ACC112 (cell line): Measurements from ENCODE around the gene STX17.
A peak's percentile ranks its signal among the peaks of the same experiment; 100 is the strongest.

Source experiments
- H2AFZ ChIP-seq: fragments of 200-600 bp; sonication (generic); one replicate; pipeline ENCODE4 v1.6.0; 2017; ENCODE audit warnings: antibody characterized with exemption, low read length; ENCODE audit not compliant: unreplicated experiment
- H3K27ac ChIP-seq: fragments of 200-600 bp; sonication (generic); 2 replicates; pipeline ENCODE4 v1.5.1; 2014; ENCODE audit warnings: low read depth, mild to moderate bottlenecking, antibody characterized with exemption, low read length, moderate library complexity
- H3K27me3 ChIP-seq: fragments of 200-600 bp; sonication (generic); 2 replicates; pipeline ENCODE4 v1.6.1; 2014; ENCODE audit warnings: mild to moderate bottlenecking, antibody characterized with exemption, low read length, moderate library complexity, mixed read lengths; ENCODE audit not compliant: insufficient read depth
- H3K36me3 ChIP-seq: fragments of 200-600 bp; sonication (generic); 2 replicates; pipeline ENCODE4 v1.6.1; 2016; ENCODE audit warnings: mild to moderate bottlenecking, antibody characterized with exemption, low read length, moderate library complexity, mixed read lengths; ENCODE audit not compliant: insufficient read depth
- H3K4me1 ChIP-seq: fragments of 200-600 bp; sonication (generic); one replicate; pipeline ENCODE4 v1.6.1; 2016; ENCODE audit warnings: low read length, mixed read lengths; ENCODE audit not compliant: insufficient read depth, unreplicated experiment, control insufficient read depth
- H3K4me3 ChIP-seq: fragments of 200-600 bp; sonication (generic); 2 replicates; pipeline ENCODE4 v1.5.1; 2014; ENCODE audit warnings: mild to moderate bottlenecking, low read depth, low read length
- H3K79me2 ChIP-seq: fragments of 200-600 bp; sonication (generic); one replicate; pipeline ENCODE4 v1.6.0; 2016; ENCODE audit warnings: low read length; ENCODE audit not compliant: control insufficient read depth, unreplicated experiment, insufficient read depth

Gene STX17

DNA sequence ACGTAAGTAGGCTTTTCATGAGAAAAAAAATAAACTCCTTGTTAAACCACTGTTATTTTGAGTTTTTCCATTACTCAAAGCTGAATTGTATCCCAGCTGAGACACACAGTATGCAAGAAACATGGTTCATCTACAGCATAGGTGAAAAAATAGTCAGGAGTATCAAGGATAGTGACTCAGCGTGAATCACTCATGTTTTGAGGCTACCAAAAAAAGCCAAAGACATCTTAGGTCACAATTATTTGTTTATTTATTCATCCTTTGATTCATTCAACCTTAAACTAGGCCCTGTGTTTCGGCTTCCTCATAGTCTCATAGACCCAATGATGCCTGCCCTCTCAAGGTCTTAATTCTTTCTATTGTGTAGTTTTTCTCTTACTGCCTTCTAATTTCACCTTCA lies 32.9 kb upstream of the STX17 start:
- Histone ChIP-seq H3K36me3 (no peaks in the 10 kb centered on the region), H3K27me3 (no peaks in the 10 kb centered on the region), H3K4me1 (peaks cover 24% of the 10 kb centered on the region), H3K27ac (peak overlapping the region; percentile 69), H2AFZ (no peak overlapping the region), H3K4me3 (no peak overlapping the region), H3K79me2 (no peaks in the 10 kb centered on the region)

- H2AFZ ChIP-seq = no peak overlapping the region
- H3K4me1 ChIP-seq = peaks cover 18% of the 10 kb centered on the region
- peak overlapping the region; percentile 69 for H3K27ac ChIP-seq
- H3K36me3 ChIP-seq = no peaks in the 10 kb centered on the region
- no peaks in the 10 kb centered on the region for H3K27me3 ChIP-seq
- no peaks in the 10 kb centered on the region for H3K79me2 ChIP-seq
- H3K4me3 ChIP-seq = no peak overlapping the region
These were observed 32.4 kb upstream of the STX17 start for GRCh38 chr9:99873943-99874584.

DNA sequence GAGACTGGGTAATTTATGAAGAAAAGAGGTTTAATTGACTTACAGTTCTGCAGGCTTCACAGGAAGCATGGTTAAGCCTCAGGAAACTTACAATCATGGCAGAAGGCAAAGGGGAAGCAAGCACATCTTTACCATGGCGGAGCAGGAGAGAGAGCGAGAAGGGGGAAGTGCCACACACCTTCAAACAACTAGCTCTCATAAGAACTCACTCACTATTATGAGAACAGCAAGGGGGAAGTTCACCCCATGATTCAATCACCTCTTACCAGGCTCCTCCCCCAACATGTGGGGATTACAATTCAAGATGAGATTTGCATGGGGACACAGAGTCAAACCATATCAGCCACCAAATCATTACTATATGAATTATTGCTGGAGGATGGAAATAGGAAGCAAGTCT lies 30.3 kb upstream of the STX17 start:
- Histone ChIP-seq H3K4me1 (peaks cover 13% of the 10 kb centered on the region), H3K27ac (no peak overlapping the region), H2AFZ (no peak overlapping the region), H3K36me3 (no peaks in the 10 kb centered on the region), H3K27me3 (no peaks in the 10 kb centered on the region), H3K4me3 (no peak overlapping the region), H3K79me2 (no peaks in the 10 kb centered on the region)

- no peak overlapping the region for H3K4me3 ChIP-seq
- H3K4me1 ChIP-seq = peaks cover 8% of the 10 kb centered on the region
- H2AFZ ChIP-seq = no peak overlapping the region
- no peaks in the 10 kb centered on the region for H3K79me2 ChIP-seq
- no peaks in the 10 kb centered on the region for H3K36me3 ChIP-seq
- H3K27ac ChIP-seq = no peak overlapping the region
- H3K27me3 ChIP-seq = no peaks in the 10 kb centered on the region
These were observed 27.8 kb upstream of the STX17 start for GRCh38 chr9:99878651-99879050.

DNA sequence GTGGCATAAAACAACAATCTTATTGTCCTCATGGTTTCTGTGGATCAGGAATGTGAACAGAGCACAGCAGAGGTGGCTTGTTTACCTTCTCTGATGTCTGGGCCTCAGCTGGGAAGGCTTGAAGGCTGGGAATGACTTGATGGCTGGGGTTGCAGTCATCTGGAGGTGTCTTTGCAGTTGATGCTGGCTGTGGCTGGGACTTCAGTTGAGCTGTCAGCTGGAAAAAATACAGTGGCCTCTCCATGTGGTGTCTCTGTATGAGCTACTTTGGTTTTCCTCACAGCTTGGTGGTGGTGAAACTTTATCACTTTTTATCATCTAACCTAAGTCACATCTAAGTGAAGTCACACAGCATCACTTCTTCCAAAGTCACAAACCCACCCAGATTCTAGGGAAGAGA lies 24.7 kb upstream of the STX17 start:
- no peak overlapping the region for H2AFZ ChIP-seq
- H3K27me3 ChIP-seq = no peaks in the 10 kb centered on the region
- no peak overlapping the region for H3K27ac ChIP-seq
- no peaks in the 10 kb centered on the region for H3K36me3 ChIP-seq
- H3K79me2 ChIP-seq = no peaks in the 10 kb centered on the region
- H3K4me1 ChIP-seq = no peaks in the 10 kb centered on the region
- no peak overlapping the region for H3K4me3 ChIP-seq

- Histone ChIP-seq H3K36me3 (no peaks in the 10 kb centered on the region), H3K4me3 (no peak overlapping the region), H3K79me2 (no peaks in the 10 kb centered on the region), H2AFZ (no peak overlapping the region), H3K27me3 (no peaks in the 10 kb centered on the region), H3K4me1 (no peaks in the 10 kb centered on the region), H3K27ac (no peak overlapping the region)
These were observed 20.7 kb upstream of the STX17 start for GRCh38 chr9:99885747-99886146.

DNA sequence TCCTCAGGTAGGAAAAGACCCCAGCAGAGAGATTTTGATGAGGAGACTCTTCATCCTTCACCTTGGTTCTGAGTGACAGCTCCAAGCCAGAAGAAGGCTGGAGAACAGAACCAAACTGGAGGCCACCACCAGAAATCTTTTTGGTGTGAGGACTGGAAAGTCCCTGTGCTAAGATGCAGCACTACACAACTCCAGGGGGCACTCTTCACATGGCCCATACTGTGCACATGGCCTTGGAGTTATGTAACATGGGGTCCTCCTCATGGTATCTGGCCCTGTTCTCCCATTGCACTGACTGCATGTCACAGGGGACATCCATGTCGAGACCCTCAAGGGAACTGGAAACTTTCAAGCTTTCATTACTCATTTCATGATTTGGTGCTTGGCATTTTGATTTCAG lies 17.3 kb upstream of the STX17 start:
- Histone ChIP-seq H3K79me2 (no peaks in the 10 kb centered on the region), H3K27me3 (peaks cover 24% of the 10 kb centered on the region), H3K4me3 (no peak overlapping the region), H2AFZ (no peak overlapping the region), H3K36me3 (no peaks in the 10 kb centered on the region), H3K27ac (no peak overlapping the region), H3K4me1 (no peaks in the 10 kb centered on the region)

- H3K79me2 ChIP-seq = no peaks in the 10 kb centered on the region
- H2AFZ ChIP-seq = no peak overlapping the region
- peaks cover 63% of the 10 kb centered on the region for H3K27me3 ChIP-seq
- H3K36me3 ChIP-seq = no peaks in the 10 kb centered on the region
- no peaks in the 10 kb centered on the region for H3K4me1 ChIP-seq
- H3K4me3 ChIP-seq = no peak overlapping the region
- H3K27ac ChIP-seq = no peak overlapping the region
These were observed 11.6 kb upstream of the STX17 start for GRCh38 chr9:99894826-99895225.

DNA sequence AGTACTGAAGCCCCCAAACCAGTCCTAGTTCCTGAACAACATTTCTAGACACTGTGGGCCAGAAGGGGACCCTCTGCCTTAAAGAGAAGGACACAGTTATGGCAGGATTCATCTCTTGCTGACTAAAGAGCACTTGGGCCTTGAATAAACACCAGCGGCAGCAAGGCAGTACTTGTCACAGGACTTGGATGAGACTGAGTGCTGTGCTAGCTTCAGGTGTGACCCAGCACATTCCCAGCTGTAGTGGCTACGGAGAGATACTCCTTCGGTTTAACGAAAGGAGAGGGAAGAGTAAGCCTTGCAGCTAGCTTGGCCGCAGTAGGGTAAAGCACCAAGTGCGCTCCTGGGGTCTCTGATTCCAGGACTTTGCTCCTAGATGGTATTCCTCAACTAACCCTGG lies 10.9 kb upstream of the STX17 start:
- no peaks in the 10 kb centered on the region for H3K79me2 ChIP-seq
- H2AFZ ChIP-seq = no peak overlapping the region
- H3K27ac ChIP-seq = no peak overlapping the region
- no peaks in the 10 kb centered on the region for H3K36me3 ChIP-seq
- H3K4me3 ChIP-seq = no peak overlapping the region
- no peaks in the 10 kb centered on the region for H3K4me1 ChIP-seq
- peaks cover 63% of the 10 kb centered on the region for H3K27me3 ChIP-seq

- H3K27me3 ChIP-seq = peaks cover 63% of the 10 kb centered on the region
- no peak overlapping the region for H2AFZ ChIP-seq
- H3K79me2 ChIP-seq = no peaks in the 10 kb centered on the region
- no peaks in the 10 kb centered on the region for H3K4me1 ChIP-seq
- no peak overlapping the region for H3K27ac ChIP-seq
- no peaks in the 10 kb centered on the region for H3K36me3 ChIP-seq
- no peak overlapping the region for H3K4me3 ChIP-seq
These were observed 10.3 kb upstream of the STX17 start for GRCh38 chr9:99896119-99896518.

- Histone ChIP-seq H3K36me3 (no peaks in the 10 kb centered on the region), H2AFZ (no peak overlapping the region), H3K4me3 (no peak overlapping the region), H3K79me2 (peaks cover 12% of the 10 kb centered on the region), H3K27me3 (peaks cover 7% of the 10 kb centered on the region; the same call in 1 of the 2 replicates), H3K4me1 (peaks cover 8% of the 10 kb centered on the region), H3K27ac (no peak overlapping the region)
These were observed 3.1 kb upstream of the STX17 start for GRCh38 chr9:99903393-99903792.
